GM13977 (cell line): Measurements from ENCODE around the gene MAB21L4.

ENCODE experiments used
- DNase-seq: peaks from one replicate; pipeline ENCODE4 v3.0.0; 2012; ENCODE audit warnings: low spot score
- CTCF ChIP-seq: IDR thresholded peaks from 2 replicates; pipeline ENCODE4 v1.5.1; 2012; ENCODE audit warnings: mild to moderate bottlenecking, control low read depth; ENCODE audit not compliant: insufficient read depth; ENCODE audit errors: extremely low read depth, missing control alignments
- in situ Hi-C: fragments of 300-500 bp; cut with MboI; formaldehyde crosslinking; loops from one replicate; pipeline ENCODE4 v1.12.0; 2022; ENCODE audit warnings: low sequenced_read_pairs, low pct_unique_long_range_greater_than_20kb, mixed read lengths, inconsistent platforms; ENCODE audit not compliant: unreplicated experiment

MAB21L4 gene

GRCh38 chr2:240898731-240899467 is 2.9 kb upstream of the MAB21L4 start:
- TF ChIP-seq CTCF = no peak
- in situ Hi-C loops = no loop called here
- no peak for DNase-seq

- no peak for DNase-seq
- no peak for TF ChIP-seq CTCF
- in situ Hi-C loops = no loop called here
Observed at GRCh38 chr2:240898108-240898730, 2.3 kb upstream of the MAB21L4 start.

GRCh38 chr2:240896871-240897692 is 1.1 kb upstream of the MAB21L4 start:
- in situ Hi-C loops = no loop called here
- no peak for DNase-seq

GRCh38 chr2:240896394-240896793 is 438 bp upstream of the MAB21L4 start:
- no peak for TF ChIP-seq CTCF

More at GRCh38 chr2:240896871-240897692, 1.1 kb upstream of the MAB21L4 start:
- TF ChIP-seq CTCF = no peak

GRCh38 chr2:240894836-240895558 is 959 bp downstream of the MAB21L4 start:
- in situ Hi-C loops = no loop called here
- DNase-seq = no peak
- no peak for TF ChIP-seq CTCF

More at GRCh38 chr2:240896394-240896793, 438 bp upstream of the MAB21L4 start:
- no peak for DNase-seq
- in situ Hi-C loops = no loop called here

GRCh38 chr2:240894006-240894405 is 1.9 kb downstream of the MAB21L4 start:
- in situ Hi-C loops = no loop called here
- DNase-seq = no peak

More at GRCh38 chr2:240894006-240894405, 1.9 kb downstream of the MAB21L4 start:
- no peak for TF ChIP-seq CTCF
